ENCODE data around the gene PAPOLA.

PAPOLA gene

GRCh38 chr14:96479435-96480146, 22.6 kb upstream of the PAPOLA start:
- 90 to 91% methylated on average over 10 of the region's 10 CpGs for WGBS, 2 experiments
- no peaks in the 10 kb centered on the region for H3K27me3 ChIP-seq (ENCODE audit: control insufficient read depth, insufficient read depth, low read length, poor library complexity, severe bottlenecking)
- no peaks in the 10 kb centered on the region for H3K9me3 ChIP-seq (ENCODE audit: control insufficient read depth, low read length)
- H3K27ac ChIP-seq (ENCODE audit: insufficient read depth, low read depth, low read length, poor library complexity, severe bottlenecking) = no peak overlapping the region
- H3K4me1 ChIP-seq (ENCODE audit: control insufficient read depth, insufficient read depth, low read length) = no peaks in the 10 kb centered on the region
- no peak overlapping the region for H3K4me3 ChIP-seq (ENCODE audit: insufficient read depth, low read depth, low read length)
- H3K36me3 ChIP-seq (ENCODE audit: control insufficient read depth, insufficient read depth, low read length) = no peaks in the 10 kb centered on the region

GRCh38 chr14:96481731-96482314, 20.4 kb upstream of the PAPOLA start:
- H3K4me3 ChIP-seq (ENCODE audit: insufficient read depth, low read depth, low read length) = no peak overlapping the region
- no peak overlapping the region for H3K27ac ChIP-seq (ENCODE audit: insufficient read depth, low read depth, low read length, poor library complexity, severe bottlenecking)
- no peaks in the 10 kb centered on the region for H3K4me1 ChIP-seq (ENCODE audit: control insufficient read depth, insufficient read depth, low read length)
- H3K36me3 ChIP-seq (ENCODE audit: control insufficient read depth, insufficient read depth, low read length) = no peaks in the 10 kb centered on the region
- H3K27me3 ChIP-seq (ENCODE audit: control insufficient read depth, insufficient read depth, low read length, poor library complexity, severe bottlenecking) = no peaks in the 10 kb centered on the region
- WGBS, 2 experiments = 93% methylated on average over 4 of the region's 4 CpGs
- H3K9me3 ChIP-seq (ENCODE audit: control insufficient read depth, low read length) = no peaks in the 10 kb centered on the region

GRCh38 chr14:96482986-96483385, 19.2 kb upstream of the PAPOLA start:
- Histone ChIP-seq H3K9me3 (ENCODE audit: control insufficient read depth, low read length) (no peaks in the 10 kb centered on the region), H3K4me3 (ENCODE audit: insufficient read depth, low read depth, low read length) (no peak overlapping the region), H3K27me3 (ENCODE audit: control insufficient read depth, insufficient read depth, low read length, poor library complexity, severe bottlenecking) (no peaks in the 10 kb centered on the region), H3K27ac (ENCODE audit: insufficient read depth, low read depth, low read length, poor library complexity, severe bottlenecking) (no peak overlapping the region), H3K36me3 (ENCODE audit: control insufficient read depth, insufficient read depth, low read length) (no peaks in the 10 kb centered on the region), H3K4me1 (ENCODE audit: control insufficient read depth, insufficient read depth, low read length) (no peaks in the 10 kb centered on the region)
- WGBS, 2 experiments = 88 to 89% methylated on average over 10 of the region's 10 CpGs

- no peak overlapping the region for H3K4me3 ChIP-seq (ENCODE audit: insufficient read depth, low read depth, low read length)
Observed at GRCh38 chr14:96484399-96484798, 17.8 kb upstream of the PAPOLA start.

GRCh38 chr14:96486705-96487104, 15.5 kb upstream of the PAPOLA start:
- WGBS, 2 experiments = 90 to 100% methylated on average over 4 of the region's 4 CpGs
- Histone ChIP-seq H3K4me3 (ENCODE audit: insufficient read depth, low read depth, low read length) (no peak overlapping the region), H3K9me3 (ENCODE audit: control insufficient read depth, low read length) (no peaks in the 10 kb centered on the region), H3K27me3 (ENCODE audit: control insufficient read depth, insufficient read depth, low read length, poor library complexity, severe bottlenecking) (no peaks in the 10 kb centered on the region), H3K4me1 (ENCODE audit: control insufficient read depth, insufficient read depth, low read length) (no peaks in the 10 kb centered on the region), H3K36me3 (ENCODE audit: control insufficient read depth, insufficient read depth, low read length) (no peaks in the 10 kb centered on the region), H3K27ac (ENCODE audit: insufficient read depth, low read depth, low read length, poor library complexity, severe bottlenecking) (no peak overlapping the region)

More at GRCh38 chr14:96484399-96484798, 17.8 kb upstream of the PAPOLA start:
- H3K36me3 ChIP-seq (ENCODE audit: control insufficient read depth, insufficient read depth, low read length) = no peaks in the 10 kb centered on the region
- H3K9me3 ChIP-seq (ENCODE audit: control insufficient read depth, low read length) = no peaks in the 10 kb centered on the region
- no peak overlapping the region for H3K27ac ChIP-seq (ENCODE audit: insufficient read depth, low read depth, low read length, poor library complexity, severe bottlenecking)
- no peaks in the 10 kb centered on the region for H3K27me3 ChIP-seq (ENCODE audit: control insufficient read depth, insufficient read depth, low read length, poor library complexity, severe bottlenecking)
- no peaks in the 10 kb centered on the region for H3K4me1 ChIP-seq (ENCODE audit: control insufficient read depth, insufficient read depth, low read length)

GRCh38 chr14:96489327-96489726, 12.9 kb upstream of the PAPOLA start:
- Histone ChIP-seq H3K27me3 (ENCODE audit: control insufficient read depth, insufficient read depth, low read length, poor library complexity, severe bottlenecking) (no peaks in the 10 kb centered on the region), H3K4me1 (ENCODE audit: control insufficient read depth, insufficient read depth, low read length) (no peaks in the 10 kb centered on the region), H3K36me3 (ENCODE audit: control insufficient read depth, insufficient read depth, low read length) (no peaks in the 10 kb centered on the region), H3K4me3 (ENCODE audit: insufficient read depth, low read depth, low read length) (no peak overlapping the region), H3K9me3 (ENCODE audit: control insufficient read depth, low read length) (no peaks in the 10 kb centered on the region), H3K27ac (ENCODE audit: insufficient read depth, low read depth, low read length, poor library complexity, severe bottlenecking) (no peak overlapping the region)
- 90 to 94% methylated on average over 3 to 4 of the region's 4 CpGs for WGBS, 2 experiments

GRCh38 chr14:96493178-96493577, 9.0 kb upstream of the PAPOLA start:
- no peaks in the 10 kb centered on the region for H3K4me1 ChIP-seq (ENCODE audit: control insufficient read depth, insufficient read depth, low read length)
- H3K4me3 ChIP-seq (ENCODE audit: insufficient read depth, low read depth, low read length) = no peak overlapping the region
- H3K27ac ChIP-seq (ENCODE audit: insufficient read depth, low read depth, low read length, poor library complexity, severe bottlenecking) = no peak overlapping the region
- H3K36me3 ChIP-seq (ENCODE audit: control insufficient read depth, insufficient read depth, low read length) = no peaks in the 10 kb centered on the region
- no peaks in the 10 kb centered on the region for H3K9me3 ChIP-seq (ENCODE audit: control insufficient read depth, low read length)
- H3K27me3 ChIP-seq (ENCODE audit: control insufficient read depth, insufficient read depth, low read length, poor library complexity, severe bottlenecking) = no peaks in the 10 kb centered on the region
- WGBS, 2 experiments = no CpG with 5 or more reads among the region's 1 CpG

- Histone ChIP-seq H3K9me3 (ENCODE audit: control insufficient read depth, low read length) (no peaks in the 10 kb centered on the region), H3K36me3 (ENCODE audit: control insufficient read depth, insufficient read depth, low read length) (no peaks in the 10 kb centered on the region), H3K27me3 (ENCODE audit: control insufficient read depth, insufficient read depth, low read length, poor library complexity, severe bottlenecking) (no peaks in the 10 kb centered on the region), H3K27ac (ENCODE audit: insufficient read depth, low read depth, low read length, poor library complexity, severe bottlenecking) (no peak overlapping the region), H3K4me3 (ENCODE audit: insufficient read depth, low read depth, low read length) (no peak overlapping the region), H3K4me1 (ENCODE audit: control insufficient read depth, insufficient read depth, low read length) (no peaks in the 10 kb centered on the region)
- WGBS, 2 experiments = 87 to 90% methylated on average over 3 of the region's 3 CpGs
Observed at GRCh38 chr14:96494331-96494730, 7.9 kb upstream of the PAPOLA start.

- H3K9me3 ChIP-seq (ENCODE audit: control insufficient read depth, low read length) = no peaks in the 10 kb centered on the region
- H3K27ac ChIP-seq (ENCODE audit: insufficient read depth, low read depth, low read length, poor library complexity, severe bottlenecking) = no peak overlapping the region
- WGBS, 2 experiments = 97 to 98% methylated on average over 3 to 4 of the region's 5 CpGs
- no peaks in the 10 kb centered on the region for H3K27me3 ChIP-seq (ENCODE audit: control insufficient read depth, insufficient read depth, low read length, poor library complexity, severe bottlenecking)
- no peaks in the 10 kb centered on the region for H3K36me3 ChIP-seq (ENCODE audit: control insufficient read depth, insufficient read depth, low read length)
- H3K4me1 ChIP-seq (ENCODE audit: control insufficient read depth, insufficient read depth, low read length) = no peaks in the 10 kb centered on the region
- H3K4me3 ChIP-seq (ENCODE audit: insufficient read depth, low read depth, low read length) = no peak overlapping the region
Observed at GRCh38 chr14:96497087-96497486, 5.1 kb upstream of the PAPOLA start.

GRCh38 chr14:96497586-96497985, 4.6 kb upstream of the PAPOLA start:
- Histone ChIP-seq H3K27ac (ENCODE audit: insufficient read depth, low read depth, low read length, poor library complexity, severe bottlenecking) (no peak overlapping the region), H3K36me3 (ENCODE audit: control insufficient read depth, insufficient read depth, low read length) (no peaks in the 10 kb centered on the region), H3K4me3 (ENCODE audit: insufficient read depth, low read depth, low read length) (no peak overlapping the region), H3K9me3 (ENCODE audit: control insufficient read depth, low read length) (no peaks in the 10 kb centered on the region), H3K4me1 (ENCODE audit: control insufficient read depth, insufficient read depth, low read length) (no peaks in the 10 kb centered on the region), H3K27me3 (ENCODE audit: control insufficient read depth, insufficient read depth, low read length, poor library complexity, severe bottlenecking) (no peaks in the 10 kb centered on the region)
- WGBS, 2 experiments = 92 to 100% methylated on average over 1 to 3 of the region's 3 CpGs
